ENCODE results near the gene SLC45A1.
A peak's percentile ranks its signal among the peaks of the same experiment; 100 is the strongest.

Gene SLC45A1

GRCh38 chr1:8359617-8360481 is 41.9 kb downstream of the SLC45A1 start (continued):
- TF ChIP-seq ZNF214 (tag by site-specific recombination; IDR thresholded peaks at IDR 0.05; ENCODE audit: borderline replicate concordance), result no peak
- TF ChIP-seq, protein P1, sequence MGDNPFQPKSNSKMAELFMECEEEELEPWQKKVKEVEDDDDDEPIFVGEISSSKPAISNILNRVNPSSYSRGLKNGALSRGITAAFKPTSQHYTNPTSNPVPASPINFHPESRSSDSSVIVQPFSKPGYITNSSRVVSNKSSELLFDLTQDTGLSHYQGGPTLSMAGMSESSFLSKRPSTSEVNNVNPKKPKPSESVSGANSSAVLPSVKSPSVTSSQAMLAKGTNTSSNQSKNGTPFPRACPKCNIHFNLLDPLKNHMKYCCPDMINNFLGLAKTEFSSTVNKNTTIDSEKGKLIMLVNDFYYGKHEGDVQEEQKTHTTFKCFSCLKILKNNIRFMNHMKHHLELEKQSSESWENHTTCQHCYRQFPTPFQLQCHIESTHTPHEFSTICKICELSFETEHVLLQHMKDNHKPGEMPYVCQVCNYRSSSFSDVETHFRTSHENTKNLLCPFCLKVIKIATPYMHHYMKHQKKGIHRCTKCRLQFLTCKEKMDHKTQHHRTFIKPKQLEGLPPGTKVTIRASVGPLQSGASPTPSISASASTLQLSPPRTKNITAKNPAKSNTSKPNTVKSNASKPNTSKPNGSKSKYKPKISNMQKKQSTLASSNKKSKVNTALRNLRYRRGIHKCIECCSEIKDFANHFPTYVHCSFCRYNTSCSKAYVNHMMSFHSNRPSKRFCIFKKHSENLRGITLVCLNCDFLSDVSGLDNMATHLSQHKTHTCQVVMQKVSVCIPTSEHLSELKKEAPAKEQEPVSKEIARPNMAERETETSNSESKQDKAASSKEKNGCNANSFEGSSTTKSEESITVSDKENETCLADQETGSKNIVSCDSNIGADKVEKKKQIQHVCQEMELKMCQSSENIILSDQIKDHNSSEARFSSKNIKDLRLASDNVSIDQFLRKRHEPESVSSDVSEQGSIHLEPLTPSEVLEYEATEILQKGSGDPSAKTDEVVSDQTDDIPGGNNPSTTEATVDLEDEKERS (tag by site-specific recombination; IDR thresholded peaks at IDR 0.05), result no peak
- no peak for TF ChIP-seq HOXD13 (CRISPR knock-in tag; IDR thresholded peaks at IDR 0.05; ENCODE audit: borderline replicate concordance)
- no peak for TF ChIP-seq ZNF629 (tag by site-specific recombination; IDR thresholded peaks at IDR 0.05)
- TF ChIP-seq, protein P2, sequence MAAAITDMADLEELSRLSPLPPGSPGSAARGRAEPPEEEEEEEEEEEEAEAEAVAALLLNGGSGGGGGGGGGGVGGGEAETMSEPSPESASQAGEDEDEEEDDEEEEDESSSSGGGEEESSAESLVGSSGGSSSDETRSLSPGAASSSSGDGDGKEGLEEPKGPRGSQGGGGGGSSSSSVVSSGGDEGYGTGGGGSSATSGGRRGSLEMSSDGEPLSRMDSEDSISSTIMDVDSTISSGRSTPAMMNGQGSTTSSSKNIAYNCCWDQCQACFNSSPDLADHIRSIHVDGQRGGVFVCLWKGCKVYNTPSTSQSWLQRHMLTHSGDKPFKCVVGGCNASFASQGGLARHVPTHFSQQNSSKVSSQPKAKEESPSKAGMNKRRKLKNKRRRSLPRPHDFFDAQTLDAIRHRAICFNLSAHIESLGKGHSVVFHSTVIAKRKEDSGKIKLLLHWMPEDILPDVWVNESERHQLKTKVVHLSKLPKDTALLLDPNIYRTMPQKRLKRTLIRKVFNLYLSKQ (tag by site-specific recombination; IDR thresholded peaks at IDR 0.05; ENCODE audit: borderline replicate concordance), result no peak
- no peak for TF ChIP-seq ZNF521 (tag by site-specific recombination; IDR thresholded peaks at IDR 0.05)
- TF ChIP-seq YY1 (tag by site-specific recombination; IDR thresholded peaks at IDR 0.05), result no peak
- no peak for TF ChIP-seq ZNF776 (tag by site-specific recombination; IDR thresholded peaks at IDR 0.05; ENCODE audit: borderline replicate concordance)
- no peak for TF ChIP-seq ZNF837 (tag by site-specific recombination; IDR thresholded peaks at IDR 0.05)

DNA sequence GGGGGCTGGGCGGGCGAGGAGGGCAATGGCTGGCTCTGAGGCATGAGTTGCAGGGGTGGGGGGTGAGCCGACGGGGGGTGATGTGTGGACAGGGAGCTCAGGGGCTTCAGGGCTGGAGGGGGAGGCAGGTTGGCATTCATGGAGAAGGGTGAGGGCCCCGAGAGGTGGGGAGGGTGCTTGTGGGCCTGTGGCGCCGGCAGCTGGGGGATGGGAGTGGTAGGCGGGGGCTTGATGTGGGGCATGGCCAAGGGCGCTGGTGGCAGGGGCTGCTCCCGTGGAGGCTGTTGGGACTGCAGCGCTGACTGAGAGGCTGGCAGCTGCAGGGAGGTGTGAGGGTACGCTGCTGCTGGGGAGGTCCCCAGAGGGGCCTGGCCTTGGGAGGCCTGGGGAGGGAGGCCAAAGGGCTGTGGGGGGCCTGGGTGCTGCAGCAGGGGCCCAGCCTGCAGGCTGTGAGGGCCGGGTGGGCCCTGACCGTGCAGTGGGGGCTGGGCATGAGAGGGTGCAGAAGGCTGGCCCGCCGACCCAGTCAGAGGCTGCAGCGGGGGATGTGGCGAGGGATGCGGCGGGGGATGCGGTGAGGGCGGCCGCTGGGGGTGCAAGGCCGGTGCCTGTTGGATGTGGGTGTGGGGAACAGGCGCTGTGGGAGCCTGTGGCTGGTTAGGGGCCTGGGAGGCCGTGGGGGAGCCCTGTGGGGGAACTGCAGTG is 42.7 kb downstream of the SLC45A1 start:
- H3K27ac ChIP-seq (ENCODE audit: extremely low read depth, low read depth, low read length), result no peak overlapping the region
- no peaks in the 10 kb centered on the region for H3K9me3 ChIP-seq (ENCODE audit: control insufficient read depth, insufficient read depth, low read depth, low read length)
- ChIA-PET POLR2A (interaction anchor here (0.6 kb wide), 1 partner anchor 10 kb away, joined by 6 read pairs; no protein-coding TSS in a partner anchor), CTCF (no interaction called here)
- TF ChIP-seq GLIS2 (tag by site-specific recombination; IDR thresholded peaks at IDR 0.05), result peak; percentile 58
- no peak for TF ChIP-seq ZNF280C (tag by site-specific recombination; IDR thresholded peaks at IDR 0.05)
- TF ChIP-seq GLIS1 (tag by site-specific recombination; IDR thresholded peaks at IDR 0.05), result peak; percentile 91
- peaks cover 0 to 94% of the 10 kb centered on the region in 2 experiments; a peak in 2 of 3 replicates for H3K36me3 ChIP-seq (ENCODE audit: control insufficient read depth in 2 of 2, insufficient read depth in 1 of 2, low read length in 2 of 2)
- H3K4me1 ChIP-seq (ENCODE audit: control insufficient read depth, insufficient read depth, low read length), result 0 out of 2 replicates have a peak, but pooled peaks cover 2% of the 10 kb centered on the region
- no peak overlapping the region for H3K4me3 ChIP-seq (ENCODE audit: low read depth, low read length)

GRCh38 chr1:8361198-8361849 is 43.4 kb downstream of the SLC45A1 start:
- peaks cover 0 to 94% of the 10 kb centered on the region in 2 experiments; a peak in 2 of 3 replicates for H3K36me3 ChIP-seq (ENCODE audit: control insufficient read depth in 2 of 2, insufficient read depth in 1 of 2, low read length in 2 of 2)
- no peak for TF ChIP-seq ZNF76 (tag by site-specific recombination; IDR thresholded peaks at IDR 0.05; ENCODE audit: borderline replicate concordance, low read depth)
- TF ChIP-seq ZBTB48 (tag by site-specific recombination; IDR thresholded peaks at IDR 0.05), result no peak
- no peak for TF ChIP-seq PATZ1 (tag by site-specific recombination; IDR thresholded peaks at IDR 0.05)
- TF ChIP-seq, protein P3, sequence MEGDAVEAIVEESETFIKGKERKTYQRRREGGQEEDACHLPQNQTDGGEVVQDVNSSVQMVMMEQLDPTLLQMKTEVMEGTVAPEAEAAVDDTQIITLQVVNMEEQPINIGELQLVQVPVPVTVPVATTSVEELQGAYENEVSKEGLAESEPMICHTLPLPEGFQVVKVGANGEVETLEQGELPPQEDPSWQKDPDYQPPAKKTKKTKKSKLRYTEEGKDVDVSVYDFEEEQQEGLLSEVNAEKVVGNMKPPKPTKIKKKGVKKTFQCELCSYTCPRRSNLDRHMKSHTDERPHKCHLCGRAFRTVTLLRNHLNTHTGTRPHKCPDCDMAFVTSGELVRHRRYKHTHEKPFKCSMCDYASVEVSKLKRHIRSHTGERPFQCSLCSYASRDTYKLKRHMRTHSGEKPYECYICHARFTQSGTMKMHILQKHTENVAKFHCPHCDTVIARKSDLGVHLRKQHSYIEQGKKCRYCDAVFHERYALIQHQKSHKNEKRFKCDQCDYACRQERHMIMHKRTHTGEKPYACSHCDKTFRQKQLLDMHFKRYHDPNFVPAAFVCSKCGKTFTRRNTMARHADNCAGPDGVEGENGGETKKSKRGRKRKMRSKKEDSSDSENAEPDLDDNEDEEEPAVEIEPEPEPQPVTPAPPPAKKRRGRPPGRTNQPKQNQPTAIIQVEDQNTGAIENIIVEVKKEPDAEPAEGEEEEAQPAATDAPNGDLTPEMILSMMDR (tag by site-specific recombination; IDR thresholded peaks at IDR 0.05), result no peak
- TF ChIP-seq ZNF549 (tag by site-specific recombination; IDR thresholded peaks at IDR 0.05), result no peak
- no peak for TF ChIP-seq ZBTB7A (tag by site-specific recombination; IDR thresholded peaks at IDR 0.05; ENCODE audit: low read depth)
- TF ChIP-seq ZNF23 (tag by site-specific recombination; IDR thresholded peaks at IDR 0.05; ENCODE audit: borderline replicate concordance), result no peak

More at GRCh38 chr1:8361198-8361849, 43.4 kb downstream of the SLC45A1 start:
- H3K4me3 ChIP-seq (ENCODE audit: low read depth, low read length), result no peak overlapping the region
- ChIA-PET POLR2A (no interaction called here), CTCF (interaction anchor here (0.6 kb wide), 1 partner anchor 12 kb away, joined by 3 read pairs; no protein-coding TSS in a partner anchor)
- no peaks in the 10 kb centered on the region for H3K9me3 ChIP-seq (ENCODE audit: control insufficient read depth, insufficient read depth, low read depth, low read length)
- H3K4me1 ChIP-seq (ENCODE audit: control insufficient read depth, insufficient read depth, low read length), result 0 out of 2 replicates have a peak, but pooled peaks cover 2% of the 10 kb centered on the region
- no peak overlapping the region for H3K27ac ChIP-seq (ENCODE audit: extremely low read depth, low read depth, low read length)

Measured in HEK293 (cell line).